ENCODE measurements around the gene CHPF2.

The CHPF2 gene

GRCh38 chr7:151240536-151240935 lies 8.3 kb downstream of the CHPF2 start (continued):
- TF ChIP-seq ZNF692 (tag by site-specific recombination; IDR thresholded peaks at IDR 0.05) = no peak
- TF ChIP-seq WT1 (tag by site-specific recombination; IDR thresholded peaks at IDR 0.05) = no peak
- TF ChIP-seq KLF1 (tag by site-specific recombination; IDR thresholded peaks at IDR 0.05) = no peak
- TF ChIP-seq ZNF621 (tag by site-specific recombination; IDR thresholded peaks at IDR 0.05) = no peak
- no peak for TF ChIP-seq ZNF843 (tag by site-specific recombination; IDR thresholded peaks at IDR 0.05)
- no peak for TF ChIP-seq ZNF639 (tag by site-specific recombination; IDR thresholded peaks at IDR 0.05)
- TF ChIP-seq ZNF404 (tag by site-specific recombination; IDR thresholded peaks at IDR 0.05) = no peak
- no peak for TF ChIP-seq ZNF114 (tag by site-specific recombination; IDR thresholded peaks at IDR 0.05)

- POLR2A ChIA-PET = interaction anchor here (2.6 to 4.1 kb wide), 2 partner anchors 8 to 14 kb away, joined by 12 to 23 read pairs; partner anchors contain the start of genes ABCF2 and CHPF2
Observed at GRCh38 chr7:151240942-151241754, 8.9 kb downstream of the CHPF2 start.

More at GRCh38 chr7:151240942-151241754, 8.9 kb downstream of the CHPF2 start:
- Histone ChIP-seq H3K36me3 (ENCODE audit: control insufficient read depth in 2 of 2, insufficient read depth in 1 of 2, low read length in 2 of 2) (peaks cover 3 to 69% of the 10 kb centered on the region in 2 experiments; a peak in 1 of 3 replicates), H3K4me1 (ENCODE audit: control insufficient read depth, insufficient read depth, low read length) (no peaks in the 10 kb centered on the region), H3K9me3 (ENCODE audit: control insufficient read depth, insufficient read depth, low read depth, low read length) (no peaks in the 10 kb centered on the region), H3K4me3 (ENCODE audit: low read depth, low read length) (no peak overlapping the region), H3K27ac (ENCODE audit: extremely low read depth, low read depth, low read length) (no peak overlapping the region)
- CTCF ChIA-PET = interaction anchor here (0.7 kb wide), 1 partner anchor 57 kb away, joined by 3 read pairs; no protein-coding TSS in a partner anchor
- TF ChIP-seq PRDM10 (tag by site-specific recombination; IDR thresholded peaks at IDR 0.05) = peak; percentile 30; the same call in 1 of the 2 replicates
- no peak for TF ChIP-seq YY1 (tag by site-specific recombination; IDR thresholded peaks at IDR 0.05)
- TF ChIP-seq BCL6B (tag by site-specific recombination; IDR thresholded peaks at IDR 0.05) = no peak
- no peak for TF ChIP-seq ZNF692 (tag by site-specific recombination; IDR thresholded peaks at IDR 0.05)
- TF ChIP-seq ZNF768 (tag by site-specific recombination; IDR thresholded peaks at IDR 0.05) = no peak
